ENCODE data around the gene CXCL9.

- TF ChIP-seq CTCF (IDR thresholded peaks at IDR 0.05) (no peak), POLR2A (IDR thresholded peaks at IDR 0.05) (no peak)
These were observed 53.8 kb downstream of the CXCL9 start for GRCh38 chr4:75953509-75953908.
